GM23338 (cell line): ENCODE measurements around the gene CELSR1. TPM values are rescaled to one million over a fixed set of nuclear protein-coding genes. Genes with fewer than 3 reads are reported as not detected.

ENCODE experiments used
- ATAC-seq: fragments of 200-7000 bp; cut with Tn5 transposase; 3 replicates; pipeline ENCODE4 v1.9.1; 2020
- DNase-seq: peaks from one replicate; pipeline ENCODE4 v3.0.0-alpha.2; 2015; ENCODE audit warnings: low spot score
- H2AFZ ChIP-seq: fragments of 200-600 bp; sonication (generic); 2 replicates; pipeline ENCODE4 v1.8.0; 2016; ENCODE audit warnings: antibody characterized with exemption, mild to moderate bottlenecking, moderate library complexity
- H3F3A ChIP-seq: fragments of 200-600 bp; sonication (generic); replicated peaks from 2 replicates; pipeline ENCODE4 v1.8.0; 2017; ENCODE audit warnings: antibody characterized with exemption, mixed run types, low read depth
- H3K27ac ChIP-seq: fragments of 200-600 bp; sonication (generic); 2 replicates; pipeline ENCODE4 v1.6.1; 2016; ENCODE audit warnings: low read depth
- H3K27me3 ChIP-seq: fragments of 200-600 bp; sonication (generic); 2 replicates; pipeline ENCODE4 v1.8.0; 2016; ENCODE audit warnings: mild to moderate bottlenecking, mixed run types, moderate library complexity; ENCODE audit not compliant: insufficient read depth
- H3K36me3 ChIP-seq: fragments of 200-600 bp; sonication (generic); 2 replicates; pipeline ENCODE4 v1.8.0; 2016; ENCODE audit warnings: mild to moderate bottlenecking; ENCODE audit not compliant: insufficient read depth
- H3K4me1 ChIP-seq: fragments of 200-600 bp; sonication (generic); 2 replicates; pipeline ENCODE4 v1.8.0; 2016; ENCODE audit warnings: mild to moderate bottlenecking, moderate library complexity; ENCODE audit not compliant: insufficient read depth
- H3K4me2 ChIP-seq: fragments of 200-600 bp; sonication (generic); 2 replicates; pipeline ENCODE4 v1.7.1; 2017; ENCODE audit warnings: mixed run types
- H3K4me3 ChIP-seq: fragments of 200-600 bp; sonication (generic); 2 replicates; pipeline ENCODE4 v1.6.1; 2016; ENCODE audit warnings: mixed run types
- H3K79me2 ChIP-seq: fragments of 200-600 bp; sonication (generic); replicated peaks from 2 replicates; pipeline ENCODE4 v1.8.0; 2017; ENCODE audit warnings: mild to moderate bottlenecking; ENCODE audit not compliant: insufficient read depth
- H3K9me2 ChIP-seq: fragments of 200-600 bp; sonication (generic); 2 replicates; pipeline ENCODE4 v1.8.0; 2017; ENCODE audit not compliant: insufficient read depth
- H4K20me1 ChIP-seq: fragments of 200-600 bp; sonication (generic); replicated peaks from 2 replicates; pipeline ENCODE4 v1.8.0; 2017; ENCODE audit warnings: mild to moderate bottlenecking; ENCODE audit not compliant: insufficient read depth
- H3K27ac Mint-ChIP-seq: 2 replicates; pipeline ENCODE4 v1.8.0; 2020; ENCODE audit warnings: inconsistent platforms, mild to moderate bottlenecking, moderate library complexity, mixed read lengths
- H3K27me3 Mint-ChIP-seq: 3 replicates; pipeline ENCODE4 v1.8.0; 2022; ENCODE audit warnings: low read depth, mild to moderate bottlenecking, moderate library complexity, mixed read lengths, inconsistent platforms; ENCODE audit not compliant: insufficient read depth, poor library complexity
- H3K36me3 Mint-ChIP-seq: 3 replicates; pipeline ENCODE4 v1.8.0; 2021; ENCODE audit warnings: low read depth, mild to moderate bottlenecking, inconsistent platforms, moderate library complexity, mixed read lengths
- H3K4me1 Mint-ChIP-seq: 3 replicates; pipeline ENCODE4 v1.8.0; 2020; ENCODE audit warnings: mild to moderate bottlenecking, inconsistent platforms, mixed read lengths
- H3K4me3 Mint-ChIP-seq: 3 replicates; pipeline ENCODE4 v1.8.0; 2021; ENCODE audit warnings: moderate library complexity, mild to moderate bottlenecking, inconsistent platforms, mixed read lengths
- H3K9me3 Mint-ChIP-seq: 3 replicates; pipeline ENCODE4 v1.8.0; 2020; ENCODE audit warnings: moderate library complexity, mild to moderate bottlenecking, inconsistent platforms, mixed read lengths
- CREB1 ChIP-seq: fragments of 250-450 bp; sonication (Bioruptor Pico); IDR thresholded peaks from 2 replicates; pipeline ENCODE4 v1.5.0; 2020; ENCODE audit warnings: low read depth, mild to moderate bottlenecking, moderate library complexity
- JUNB ChIP-seq: IDR thresholded peaks from one replicate; pipeline ENCODE4 v1.6.1; 2016; ENCODE audit warnings: antibody characterized with exemption; ENCODE audit not compliant: unreplicated experiment
- ZNF462 ChIP-seq: fragments of 250-450 bp; sonication (Bioruptor Pico); IDR thresholded peaks from 2 replicates; pipeline ENCODE4 v1.5.0; 2020; ENCODE audit warnings: mild to moderate bottlenecking, moderate library complexity
- polyA plus RNA-seq: library from polyadenylated mRNA; unstranded; fragments of >200 nt; fragmentation: Nextera tagmentation; extraction: Ambion mirVana; gene quantifications from 2 replicates; pipeline ENCODE4 v1.2.1, GENCODE V29; 2016
- total RNA-seq: library from RNA; depleted of rRNA; stranded (reverse); fragments of >200 nt; shearing (Covaris generic); gene quantifications from 2 replicates; pipeline ENCODE4 v1.2.3, GENCODE V29; 2014

CELSR1 gene
- total and polyA plus RNA-seq, 2 experiments from 2014 or later, result 4.8 to 20.4 TPM

- no peak overlapping the region for H3K27ac ChIP-seq
- H3K27ac Mint-ChIP-seq, result peak overlapping the region; percentile 59; the same call in 1 of the 2 replicates
Measured at GRCh38 chr22:46587061-46587460, 49.6 kb upstream of the CELSR1 start.

More at GRCh38 chr22:46587061-46587460, 49.6 kb upstream of the CELSR1 start:
- Histone ChIP-seq H3K9me2 (no peaks in the 10 kb centered on the region), H3F3A (no peaks in the 10 kb centered on the region), H3K36me3 (no peaks in the 10 kb centered on the region), H2AFZ (no peak overlapping the region), H3K27me3 (no peaks in the 10 kb centered on the region), H3K4me1 (peaks cover 16% of the 10 kb centered on the region; the same call in 1 of the 2 replicates), H3K79me2 (peaks cover 35% of the 10 kb centered on the region), H3K4me3 (no peak overlapping the region), H3K4me2 (no peak overlapping the region), H4K20me1 (no peaks in the 10 kb centered on the region; the same call in none of the 2 replicates)
- DNase-seq (no peak), ATAC-seq (no peak)
- peaks cover 13% of the 10 kb centered on the region for H3K27me3 Mint-ChIP-seq
- no peak overlapping the region for H3K4me3 Mint-ChIP-seq
- no peaks in the 10 kb centered on the region for H3K36me3 Mint-ChIP-seq
- TF ChIP-seq CREB1 (CRISPR knock-in tag) (no peak), JUNB (no peak), ZNF462 (CRISPR knock-in tag) (no peak)
- no peaks in the 10 kb centered on the region for H3K9me3 Mint-ChIP-seq
- peaks cover 55% of the 10 kb centered on the region for H3K4me1 Mint-ChIP-seq
